Activated CD8-positive, alpha-beta memory T cell treated with anti-CD3 and anti-CD28 coated beads, Interleukin-2, amount 50 U/mL, for 24 hours (primary cell): ENCODE measurements around the gene PTOV1.

Experiments used
- DNase-seq: peaks from one replicate; pipeline ENCODE4 v3.0.0-alpha.2; 2020; ENCODE audit errors: extremely low read depth

Gene PTOV1

GRCh38 chr19:49859682-49860335, 8.8 kb downstream of the PTOV1 start:
- DNase-seq = no peak

DNA sequence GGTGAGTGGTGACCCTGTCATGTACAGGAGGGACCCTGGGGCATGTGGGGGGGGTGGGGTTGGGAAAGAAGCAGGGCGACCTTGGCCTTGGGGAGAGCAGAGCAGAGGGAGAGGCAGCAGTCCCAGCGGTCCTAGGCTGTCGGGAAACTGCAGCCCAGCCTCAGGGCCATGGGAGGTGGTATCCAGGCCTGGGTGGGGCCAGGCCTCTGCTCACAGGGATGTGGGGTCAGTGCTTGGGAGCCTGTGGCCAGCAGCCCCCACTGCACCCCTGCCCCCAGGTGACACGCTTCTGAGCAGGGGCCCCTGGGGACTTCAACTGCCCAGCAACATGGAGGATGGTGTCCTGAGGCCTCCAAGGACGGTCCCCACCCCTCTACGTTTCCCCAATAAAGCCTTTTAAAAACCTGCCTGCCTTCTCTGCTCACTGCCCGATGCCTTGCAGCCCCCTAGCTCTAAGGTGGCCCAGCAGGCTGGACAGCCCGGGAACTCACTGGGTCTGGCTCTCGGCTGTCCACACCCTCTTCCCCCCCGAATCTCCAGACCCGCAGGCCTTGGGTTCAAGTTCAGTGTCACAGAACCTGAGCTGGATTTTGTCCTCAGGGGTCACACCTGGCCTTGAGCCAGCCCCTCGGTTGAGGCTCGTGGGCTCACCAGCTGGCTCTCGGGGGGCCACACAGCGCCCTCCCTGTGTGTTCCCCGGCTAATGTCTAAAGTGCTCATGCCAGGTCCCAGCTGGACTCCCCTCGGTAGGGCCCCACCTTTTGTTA, 9.6 kb downstream of the PTOV1 start:
- DNase-seq = no peak

DNA sequence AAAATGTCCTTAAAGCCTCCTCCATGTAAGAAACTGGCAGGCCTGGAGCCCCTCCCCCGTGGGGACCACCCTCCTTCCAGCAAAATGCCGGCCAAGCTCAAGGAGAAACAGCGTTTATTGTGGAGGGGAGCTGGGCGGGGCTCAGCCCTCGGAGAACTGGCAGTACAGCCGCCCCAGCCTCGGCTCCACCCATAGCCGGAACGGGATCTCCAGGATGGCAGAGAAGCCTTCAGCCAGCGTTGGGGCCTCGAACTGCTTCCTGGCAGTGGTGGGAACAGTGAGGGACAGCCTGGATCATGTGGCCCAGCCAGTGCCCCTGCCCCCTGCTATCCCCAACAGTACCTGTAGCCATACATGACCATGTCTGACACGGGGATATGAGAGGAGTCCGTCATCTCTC, 10.1 kb downstream of the PTOV1 start:
- DNase-seq = no peak

GRCh38 chr19:49861541-49862378, 10.8 kb downstream of the PTOV1 start:
- no peak for DNase-seq

- DNase-seq = no peak
Measured at GRCh38 chr19:49862391-49863253, 11.7 kb downstream of the PTOV1 start.

- DNase-seq = no peak
Measured at GRCh38 chr19:49863254-49863934, 12.4 kb downstream of the PTOV1 start.

- DNase-seq = no peak
Measured at GRCh38 chr19:49863935-49864320, 13.0 kb downstream of the PTOV1 start.

DNA sequence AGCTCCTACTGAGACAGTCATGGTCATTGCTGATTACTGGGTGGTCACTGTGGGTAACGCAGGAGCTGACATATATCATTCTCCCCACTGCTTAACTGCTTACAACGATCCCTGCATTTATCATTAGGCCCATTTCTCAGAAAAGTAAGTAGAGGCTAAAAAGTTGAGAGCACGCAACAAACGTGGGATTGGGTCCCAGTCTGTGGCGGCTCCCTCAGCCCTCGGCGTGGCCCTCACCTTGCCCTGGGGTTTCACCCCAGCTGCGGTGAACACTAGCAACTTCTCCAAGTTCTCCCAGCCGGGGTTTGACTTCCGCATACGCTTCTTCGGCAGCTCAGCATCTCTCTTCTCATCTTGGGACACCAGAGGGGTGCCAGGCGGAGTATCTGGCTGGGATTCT, 13.9 kb downstream of the PTOV1 start:
- DNase-seq = no peak

- DNase-seq = peak; percentile 79
Measured at GRCh38 chr19:49866933-49867782, 16.2 kb downstream of the PTOV1 start, which contains the start of gene PNKP. TSS of gene PNKP (minus strand) at chr19:49867576. CDS start at chr19:49867204, 372 bp downstream.

- DNase-seq = no peak
Measured at GRCh38 chr19:49869009-49869483, 18.1 kb downstream of the PTOV1 start.

DNA sequence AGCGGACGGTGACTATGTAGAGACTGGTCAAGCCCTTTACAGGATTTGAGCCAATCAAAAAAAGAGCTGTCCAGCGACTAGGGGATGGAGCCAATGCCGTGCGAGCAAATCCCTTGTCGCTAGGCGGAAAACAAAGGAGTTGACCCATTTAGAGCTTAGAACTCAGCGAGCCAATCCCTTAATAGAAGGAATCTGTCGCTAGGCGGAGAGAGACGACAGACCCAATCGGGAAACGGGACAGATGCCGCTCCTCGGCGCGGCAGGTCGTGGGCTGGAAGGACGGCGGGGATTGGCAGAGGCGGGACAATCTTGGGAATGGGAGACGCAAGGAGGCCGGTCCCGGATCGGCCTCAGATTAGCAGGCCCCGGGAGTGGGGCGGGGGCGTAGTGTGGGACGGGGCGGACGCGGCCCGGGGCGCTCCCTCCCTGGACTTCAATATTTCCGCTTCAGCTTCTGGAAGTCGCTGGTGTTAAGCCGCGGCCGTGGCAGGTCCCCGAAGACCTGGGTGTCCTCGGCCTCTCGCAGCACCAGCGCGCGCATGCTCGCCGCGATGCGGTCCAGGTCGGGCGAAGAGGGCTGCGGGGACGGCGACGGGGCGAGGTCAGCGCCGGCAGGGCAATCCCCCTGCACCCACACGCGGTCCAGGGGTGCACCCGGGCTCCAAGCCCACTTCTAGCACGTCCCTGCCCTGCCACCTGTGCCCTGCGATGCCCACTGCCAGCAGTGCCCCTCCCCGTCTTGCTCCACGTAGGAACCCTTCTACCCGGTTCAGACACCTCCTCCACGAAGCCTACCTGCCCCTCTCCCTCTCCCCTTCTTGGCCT, 18.7 kb downstream of the PTOV1 start:
- DNase-seq = peak; percentile 83

DNA sequence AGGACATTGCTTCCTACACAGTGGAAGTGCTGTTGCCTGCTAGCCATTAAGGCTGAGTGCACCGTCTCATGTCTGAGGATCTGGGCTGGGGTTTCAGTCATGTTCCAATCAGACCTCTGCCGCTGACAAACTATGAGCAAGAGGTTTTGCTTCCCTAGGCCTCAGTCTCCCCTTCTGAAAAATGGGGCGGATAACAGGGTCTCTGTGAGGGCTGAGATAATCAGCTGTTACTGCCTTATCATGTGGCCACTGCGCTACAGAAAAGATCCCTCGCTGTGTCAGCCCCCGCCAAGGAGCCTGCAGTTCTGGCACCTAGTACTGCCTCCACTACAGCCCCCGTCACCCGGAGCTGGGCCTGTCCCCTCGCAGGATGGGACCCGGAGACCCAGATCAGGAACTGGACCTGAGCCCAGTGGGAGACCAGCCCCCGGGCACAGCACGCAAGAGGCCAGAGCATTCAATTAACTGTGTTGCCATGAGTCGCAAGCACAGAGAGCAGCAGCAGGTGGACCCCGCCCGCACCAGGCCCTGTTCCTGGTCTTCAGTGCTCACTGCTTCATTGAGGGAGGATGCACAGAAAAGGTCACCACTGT, 19.4 kb downstream of the PTOV1 start:
- no peak for DNase-seq

- no peak for DNase-seq
Measured at GRCh38 chr19:49871349-49871985, 20.5 kb downstream of the PTOV1 start.

DNA sequence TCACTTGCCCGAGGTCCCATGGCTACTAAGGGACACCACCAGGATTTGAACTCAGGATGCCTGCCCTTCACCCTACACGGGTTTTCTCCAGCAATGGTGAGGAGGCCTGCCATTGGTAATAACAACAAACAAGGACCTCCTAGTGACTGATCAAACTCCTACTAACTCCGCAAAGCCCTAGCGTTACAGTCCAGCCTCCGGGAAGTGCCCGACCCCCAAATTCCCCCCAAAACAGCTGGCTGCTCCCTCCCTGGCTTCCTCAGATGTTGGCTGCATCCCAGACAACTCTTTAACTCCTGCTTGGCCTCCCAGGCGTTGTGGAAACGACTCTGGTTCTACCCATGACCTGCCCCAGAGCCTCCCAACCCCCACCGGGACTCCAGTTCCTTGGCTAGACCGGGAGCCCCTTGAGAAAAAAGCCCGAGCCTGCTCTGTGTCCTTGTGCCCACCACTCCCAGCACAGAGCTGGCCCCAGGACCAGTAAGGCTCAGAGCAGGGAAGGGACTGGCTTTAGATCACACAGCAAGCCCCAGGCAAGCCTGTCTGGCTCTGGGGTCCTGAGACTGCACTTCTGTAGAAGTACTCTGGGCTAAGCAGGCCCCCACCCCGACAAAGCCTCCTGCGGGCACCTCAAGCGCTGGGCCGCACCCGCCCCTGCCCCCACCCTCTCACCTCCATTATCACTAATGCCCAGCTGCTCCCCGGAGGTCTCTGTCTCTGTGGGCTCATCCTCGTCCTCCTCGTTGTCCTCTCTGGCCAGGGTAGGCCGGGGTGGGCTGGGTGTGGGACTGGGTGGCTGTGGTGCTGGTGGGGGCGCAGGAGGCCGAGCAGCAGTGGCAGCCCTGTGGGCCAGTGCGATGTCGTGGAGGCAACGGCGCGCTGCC, 21.5 kb downstream of the PTOV1 start:
- DNase-seq = no peak

- no peak for DNase-seq
Measured at GRCh38 chr19:49873129-49873521, 22.2 kb downstream of the PTOV1 start.

DNA sequence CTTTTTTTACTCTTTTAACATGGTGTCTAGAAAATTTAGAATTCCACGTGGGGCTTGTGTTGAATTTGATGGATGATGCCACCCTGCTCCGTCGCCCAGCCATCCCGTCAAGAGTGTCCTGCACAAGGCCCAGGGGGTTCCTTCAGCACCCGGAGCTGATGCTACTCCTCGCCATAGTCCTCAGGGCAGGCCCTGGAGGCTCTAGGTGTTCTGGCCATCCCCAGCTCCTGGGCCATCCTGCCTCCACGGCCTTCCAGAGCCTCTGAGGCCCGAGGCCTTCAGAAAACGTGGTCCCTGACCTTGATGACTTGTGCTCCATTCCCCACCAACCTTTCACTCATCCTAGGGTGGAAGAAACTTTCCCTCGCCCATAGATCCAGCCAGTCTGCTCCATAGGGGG, 22.9 kb downstream of the PTOV1 start:
- DNase-seq = no peak
